Measurements from ENCODE around the gene SPOCK1.

Gene SPOCK1

DNA sequence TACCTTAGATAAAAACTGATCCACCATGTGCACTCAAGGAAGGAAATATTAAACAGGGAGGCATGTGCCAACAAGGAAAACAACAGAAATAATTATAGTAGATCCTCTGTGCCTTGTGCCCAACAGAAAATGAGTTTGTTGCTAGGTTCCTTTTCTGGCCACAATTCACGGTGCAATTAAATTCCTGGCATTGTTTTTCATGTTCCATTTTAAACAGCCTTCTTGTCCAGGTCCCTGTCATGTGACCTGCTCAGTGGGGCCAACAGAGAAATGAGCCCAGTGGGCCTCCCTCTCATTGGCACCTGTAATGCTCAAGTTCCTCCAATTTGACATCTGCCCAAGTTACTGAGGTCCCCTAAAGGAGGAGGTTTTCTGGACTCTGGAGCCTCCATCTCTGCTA, 56.5 kb downstream of the SPOCK1 start:
- Histone ChIP-seq H3K4me3 (ENCODE audit: severe bottlenecking) (no peak overlapping the region), H3K36me3 (ENCODE audit: low read depth) (no peaks in the 10 kb centered on the region), H3K4me1 (ENCODE audit: insufficient read depth, poor library complexity, severe bottlenecking) (no peaks in the 10 kb centered on the region), H3K27me3 (ENCODE audit: insufficient read depth, poor library complexity, severe bottlenecking) (no peaks in the 10 kb centered on the region), H3K27ac (ENCODE audit: poor library complexity, severe bottlenecking) (no peak overlapping the region), H3K9me3 (ENCODE audit: severe bottlenecking) (no peaks in the 10 kb centered on the region)
- ATAC-seq (ENCODE audit: low read depth) (no peak), DNase-seq (ENCODE audit: low spot score) (no peak)
- no peak for TF ChIP-seq CTCF (IDR thresholded peaks at IDR 0.05; ENCODE audit: poor library complexity, severe bottlenecking)

DNA sequence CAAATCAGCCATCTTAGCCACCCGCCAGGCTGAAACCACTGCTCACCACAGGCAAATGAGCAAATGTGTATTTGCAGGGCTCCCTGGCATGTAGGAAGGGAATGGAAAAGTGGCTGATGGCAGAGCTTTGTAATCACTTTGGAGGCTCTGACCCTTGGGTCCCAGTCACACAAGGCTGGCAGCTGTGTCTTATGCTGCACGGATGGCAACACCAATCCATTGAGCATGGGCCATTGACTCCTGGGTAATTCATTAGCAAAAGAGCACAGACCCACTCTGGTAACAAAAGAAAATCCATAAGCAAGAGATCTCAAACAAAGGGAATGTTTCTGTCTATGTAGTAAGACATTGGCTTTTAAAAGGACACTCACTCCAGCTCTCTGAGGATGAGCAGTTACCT, 57.6 kb downstream of the SPOCK1 start:
- no peak overlapping the region for H3K27ac ChIP-seq (ENCODE audit: poor library complexity, severe bottlenecking)
- DNase-seq (ENCODE audit: low spot score), result no peak
- no peak overlapping the region for H3K4me3 ChIP-seq (ENCODE audit: severe bottlenecking)
- no peaks in the 10 kb centered on the region for H3K9me3 ChIP-seq (ENCODE audit: severe bottlenecking)
- H3K4me1 ChIP-seq (ENCODE audit: insufficient read depth, poor library complexity, severe bottlenecking), result no peaks in the 10 kb centered on the region
- no peaks in the 10 kb centered on the region for H3K27me3 ChIP-seq (ENCODE audit: insufficient read depth, poor library complexity, severe bottlenecking)
- H3K36me3 ChIP-seq (ENCODE audit: low read depth), result no peaks in the 10 kb centered on the region
- ATAC-seq (ENCODE audit: low read depth), result no peak
- no peak for TF ChIP-seq CTCF (IDR thresholded peaks at IDR 0.05; ENCODE audit: poor library complexity, severe bottlenecking)

DNA sequence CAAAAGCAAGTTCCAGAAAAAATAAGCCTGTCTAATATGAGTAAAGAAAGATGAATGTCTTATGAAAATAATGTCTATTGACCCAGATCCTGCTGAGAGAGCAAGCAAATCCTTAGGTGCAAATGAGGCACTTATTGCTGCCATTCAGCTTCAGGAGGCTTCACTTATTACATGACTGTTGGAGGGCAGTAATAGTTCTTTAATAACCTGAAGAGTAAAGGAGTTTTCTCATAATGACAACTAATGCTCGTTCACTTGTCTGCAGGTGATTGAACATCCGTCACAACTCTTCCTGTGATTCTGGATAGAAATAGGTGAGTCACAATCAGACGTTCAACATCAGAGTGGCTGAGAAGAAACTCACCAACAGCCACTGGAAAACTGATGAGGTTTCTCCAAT, 58.3 kb downstream of the SPOCK1 start:
- H3K4me1 ChIP-seq (ENCODE audit: insufficient read depth, poor library complexity, severe bottlenecking), result no peaks in the 10 kb centered on the region
- H3K36me3 ChIP-seq (ENCODE audit: low read depth), result no peaks in the 10 kb centered on the region
- no peaks in the 10 kb centered on the region for H3K9me3 ChIP-seq (ENCODE audit: severe bottlenecking)
- TF ChIP-seq CTCF (IDR thresholded peaks at IDR 0.05; ENCODE audit: poor library complexity, severe bottlenecking), result no peak
- H3K27me3 ChIP-seq (ENCODE audit: insufficient read depth, poor library complexity, severe bottlenecking), result no peaks in the 10 kb centered on the region
- ATAC-seq (ENCODE audit: low read depth), result no peak
- H3K27ac ChIP-seq (ENCODE audit: poor library complexity, severe bottlenecking), result no peak overlapping the region
- no peak for DNase-seq (ENCODE audit: low spot score)
- no peak overlapping the region for H3K4me3 ChIP-seq (ENCODE audit: severe bottlenecking)

- no peak overlapping the region for H3K27ac ChIP-seq (ENCODE audit: poor library complexity, severe bottlenecking)
- TF ChIP-seq CTCF (IDR thresholded peaks at IDR 0.05; ENCODE audit: poor library complexity, severe bottlenecking), result no peak
- H3K36me3 ChIP-seq (ENCODE audit: low read depth), result no peaks in the 10 kb centered on the region
- DNase-seq (ENCODE audit: low spot score), result no peak
- H3K4me3 ChIP-seq (ENCODE audit: severe bottlenecking), result no peak overlapping the region
- H3K27me3 ChIP-seq (ENCODE audit: insufficient read depth, poor library complexity, severe bottlenecking), result no peaks in the 10 kb centered on the region
- H3K9me3 ChIP-seq (ENCODE audit: severe bottlenecking), result no peaks in the 10 kb centered on the region
- H3K4me1 ChIP-seq (ENCODE audit: insufficient read depth, poor library complexity, severe bottlenecking), result no peaks in the 10 kb centered on the region
- ATAC-seq (ENCODE audit: low read depth), result no peak
Measured at GRCh38 chr5:137439645-137440044, 59.5 kb downstream of the SPOCK1 start.

DNA sequence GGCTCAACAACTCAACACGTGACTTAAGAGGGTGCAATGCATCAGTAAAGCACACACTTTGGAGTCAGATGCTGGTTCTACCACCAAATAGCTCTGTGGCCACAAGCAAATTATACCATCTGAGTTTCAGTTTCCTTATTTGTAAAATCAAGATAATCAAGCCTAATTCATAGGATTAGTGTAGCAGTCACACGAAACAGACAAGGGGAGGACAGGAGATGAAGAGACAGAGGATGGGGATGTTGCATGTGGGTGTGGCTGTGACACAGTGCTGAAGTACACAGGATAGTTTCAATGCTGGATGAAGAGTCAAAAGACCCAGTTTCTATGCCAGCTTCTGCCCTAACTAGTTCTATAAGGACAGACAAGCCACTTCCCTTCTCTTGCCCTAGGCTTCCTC, 60.2 kb downstream of the SPOCK1 start:
- ATAC-seq (ENCODE audit: low read depth) (no peak), DNase-seq (ENCODE audit: low spot score) (no peak)
- H3K9me3 ChIP-seq (ENCODE audit: severe bottlenecking), result no peaks in the 10 kb centered on the region
- TF ChIP-seq CTCF (IDR thresholded peaks at IDR 0.05; ENCODE audit: poor library complexity, severe bottlenecking), result no peak
- no peaks in the 10 kb centered on the region for H3K36me3 ChIP-seq (ENCODE audit: low read depth)
- H3K4me1 ChIP-seq (ENCODE audit: insufficient read depth, poor library complexity, severe bottlenecking), result no peaks in the 10 kb centered on the region
- H3K27me3 ChIP-seq (ENCODE audit: insufficient read depth, poor library complexity, severe bottlenecking), result no peaks in the 10 kb centered on the region
- H3K27ac ChIP-seq (ENCODE audit: poor library complexity, severe bottlenecking), result no peak overlapping the region
- no peak overlapping the region for H3K4me3 ChIP-seq (ENCODE audit: severe bottlenecking)
